Stimulated activated CD8-positive, alpha-beta memory T cell treated with anti-CD3 and anti-CD28 coated beads, Interleukin-2, amount 100 ng/mL, for 1 hour (primary cell): ENCODE measurements around the gene NTMT2.
"Not testable (repeated sequence)": the region's sequence is repeated elsewhere in the genome, so short reads cannot be mapped to it uniquely, and the experiment has no call there.

Experiments used
- DNase-seq, 2 donors: peaks; one replicate each; pipeline ENCODE4 v3.0.0-alpha.2; 2020; ENCODE audit warnings: low read depth in 2 of 2

Gene NTMT2

GRCh38 chr1:170157820-170158219, 12.1 kb downstream of the NTMT2 start:
- DNase-seq = no peak

GRCh38 chr1:170162459-170163246, 16.9 kb downstream of the NTMT2 start:
- DNase-seq = no peak

- no peak for DNase-seq
Measured at GRCh38 chr1:170164103-170164763, 18.5 kb downstream of the NTMT2 start.

- no peak for DNase-seq
Measured at GRCh38 chr1:170166518-170167180, 20.9 kb downstream of the NTMT2 start.

- DNase-seq = no peak
Measured at GRCh38 chr1:170168265-170168664, 22.5 kb downstream of the NTMT2 start.

GRCh38 chr1:170170513-170170912, 24.8 kb downstream of the NTMT2 start:
- DNase-seq = not testable (repeated sequence)

- no peak for DNase-seq
Measured at GRCh38 chr1:170174395-170174794, 28.6 kb downstream of the NTMT2 start.

GRCh38 chr1:170175041-170175440, 29.3 kb downstream of the NTMT2 start:
- no peak for DNase-seq

- DNase-seq = no peak
Measured at GRCh38 chr1:170175484-170175883, 29.7 kb downstream of the NTMT2 start.

- DNase-seq = no peak
Measured at GRCh38 chr1:170176772-170177171, 31.0 kb downstream of the NTMT2 start.

GRCh38 chr1:170182442-170182841, 36.7 kb downstream of the NTMT2 start:
- DNase-seq = no peak

- DNase-seq = no peak
Measured at GRCh38 chr1:170192546-170192945, 46.8 kb downstream of the NTMT2 start.

GRCh38 chr1:170194451-170194850, 48.7 kb downstream of the NTMT2 start:
- no peak for DNase-seq

- no peak for DNase-seq
Measured at GRCh38 chr1:170196490-170197236, 50.9 kb downstream of the NTMT2 start.

- DNase-seq = no peak
Measured at GRCh38 chr1:170198090-170198489, 52.3 kb downstream of the NTMT2 start.

- DNase-seq = no peak
Measured at GRCh38 chr1:170198584-170198983, 52.8 kb downstream of the NTMT2 start.

- no peak for DNase-seq
Measured at GRCh38 chr1:170200161-170200560, 54.4 kb downstream of the NTMT2 start.

- DNase-seq = no peak
Measured at GRCh38 chr1:170200621-170201397, 55.0 kb downstream of the NTMT2 start.

GRCh38 chr1:170203693-170204092, 57.9 kb downstream of the NTMT2 start:
- no peak for DNase-seq

GRCh38 chr1:170204121-170204520, 58.4 kb downstream of the NTMT2 start:
- DNase-seq = no peak

GRCh38 chr1:170205301-170205700, 59.5 kb downstream of the NTMT2 start:
- no peak for DNase-seq
